HepG2 (cell line): ENCODE results near the gene LGALS1. TPM values are rescaled to one million over a fixed set of nuclear protein-coding genes. Genes with fewer than 3 reads are reported as not detected.
A peak's percentile ranks its signal among the peaks of the same experiment; 100 is the strongest.

ENCODE experiments used
- ETV5 ChIP-seq: IDR thresholded peaks from 2 replicates; pipeline ENCODE4 v1.6.1; 2018; ENCODE audit warnings: missing biosample characterization, missing genetic modification reagents, inconsistent platforms, borderline replicate concordance
- HOXD1 ChIP-seq: sonication (generic); formaldehyde crosslinking; IDR thresholded peaks from 2 replicates; pipeline ENCODE4 v1.5.0; 2020; ENCODE audit warnings: missing genetic modification reagents
- KLF6 ChIP-seq: IDR thresholded peaks from 2 replicates; pipeline ENCODE4 v1.8.0; 2016; ENCODE audit warnings: missing biosample characterization, missing genetic modification reagents
- MAF1 ChIP-seq: sonication (generic); formaldehyde crosslinking; IDR thresholded peaks from 2 replicates; pipeline ENCODE4 v1.5.0; 2020; ENCODE audit warnings: missing genetic modification reagents, borderline replicate concordance
- MXD4 ChIP-seq: IDR thresholded peaks from 2 replicates; pipeline ENCODE4 v1.6.1; 2016; ENCODE audit warnings: mild to moderate bottlenecking, missing biosample characterization, missing genetic modification reagents
- NBN ChIP-seq: fragments of 450-650 bp; conservative IDR thresholded peaks from 2 replicates; pipeline ENCODE4 v1.6.1; 2017
- PHF21A ChIP-seq: sonication (generic); formaldehyde crosslinking; IDR thresholded peaks from 2 replicates; pipeline ENCODE4 v1.5.0; 2020; ENCODE audit warnings: mild to moderate bottlenecking, missing genetic modification reagents
- SPEN ChIP-seq: sonication (generic); formaldehyde crosslinking; IDR thresholded peaks from 2 replicates; pipeline ENCODE4 v1.5.1; 2020; ENCODE audit warnings: low read depth, mild to moderate bottlenecking, missing genetic modification reagents
- TAF1 ChIP-seq: sonication (generic); formaldehyde crosslinking; IDR thresholded peaks from 2 replicates; pipeline ENCODE4 v1.4.0; 2020; ENCODE audit warnings: missing genetic modification reagents
- WIZ ChIP-seq: sonication (generic); formaldehyde crosslinking; IDR thresholded peaks from 2 replicates; pipeline ENCODE4 v1.5.1; 2020; ENCODE audit warnings: mild to moderate bottlenecking, missing genetic modification reagents
- ZC3H4 ChIP-seq: sonication (generic); formaldehyde crosslinking; IDR thresholded peaks from 2 replicates; pipeline ENCODE4 v1.4.0; 2020; ENCODE audit warnings: missing genetic modification reagents, borderline replicate concordance
- ZNF205 ChIP-seq: IDR thresholded peaks from 2 replicates; pipeline ENCODE4 v1.6.1; 2018; ENCODE audit warnings: missing biosample characterization, missing genetic modification reagents
- ZNF282 ChIP-seq: fragments of 450-650 bp; IDR thresholded peaks from 2 replicates; pipeline ENCODE4 v1.6.1; 2018; ENCODE audit not compliant: partially characterized antibody
- ZNF441 ChIP-seq: sonication (generic); formaldehyde crosslinking; IDR thresholded peaks from 2 replicates; pipeline ENCODE4 v1.7.0; 2021; ENCODE audit warnings: missing genetic modification reagents, borderline replicate concordance
- ZNF484 ChIP-seq: sonication (generic); formaldehyde crosslinking; IDR thresholded peaks from 2 replicates; pipeline ENCODE4 v1.5.1; 2020; ENCODE audit warnings: mild to moderate bottlenecking, low read depth, missing genetic modification reagents, borderline replicate concordance
- ZNF552 ChIP-seq: sonication (generic); formaldehyde crosslinking; IDR thresholded peaks from 2 replicates; pipeline ENCODE4 v1.9.0; 2022; ENCODE audit warnings: missing genetic modification reagents, mild to moderate bottlenecking, borderline replicate concordance
- ZNF652 ChIP-seq: IDR thresholded peaks from 2 replicates; pipeline ENCODE4 v1.6.1; 2016; ENCODE audit warnings: low read depth, borderline replicate concordance
- ZNF878 ChIP-seq: sonication (generic); formaldehyde crosslinking; IDR thresholded peaks from 2 replicates; pipeline ENCODE4 v1.8.1; 2023; ENCODE audit warnings: mild to moderate bottlenecking, missing genetic modification reagents, moderate library complexity
- polyA plus RNA-seq, 8 experiments: library from polyadenylated mRNA; depleted of rRNA in 3 of 8; stranded (reverse) in 7 of 8; unstranded in 1 of 8; fragments of >200 nt; fragmentation: Illumina TruSeq in 4 of 8; extraction: Trizol in 4 of 8; gene quantifications; 2 replicates each; pipeline versions ENCODE4 v1.2.1 to v1.2.3, GENCODE V29; 2011 to 2016; ENCODE audit warnings: low read depth in 4 of 8, missing spikeins in 1 of 8, mixed read lengths in 1 of 8; ENCODE audit not compliant: insufficient read depth in 1 of 8
- total RNA-seq, 5 experiments: library from RNA; depleted of rRNA; stranded (reverse); fragments of >200 nt; fragmentation: Illumina TruSeq; extraction: Trizol; gene quantifications; 2 replicates each; pipeline ENCODE4 v1.2.3, GENCODE V29; 2016; ENCODE audit warnings: low read depth in 1 of 5
- TF ChIP-seq, protein P1 (sequence below): sonication (generic); formaldehyde crosslinking; conservative IDR thresholded peaks from 2 replicates; pipeline ENCODE4 v1.4.0; 2020; ENCODE audit warnings: missing genetic modification reagents
- TF ChIP-seq, protein P2 (sequence below): sonication (generic); formaldehyde crosslinking; IDR thresholded peaks from 2 replicates; pipeline ENCODE4 v1.4.0; 2020; ENCODE audit warnings: missing genetic modification reagents
- TF ChIP-seq, protein P3 (sequence below): IDR thresholded peaks from 2 replicates; pipeline ENCODE4 v1.6.1; 2016; ENCODE audit warnings: missing compliant biosample characterization, missing genetic modification reagents, borderline replicate concordance
- TF ChIP-seq, protein P4 (sequence below): sonication (generic); formaldehyde crosslinking; IDR thresholded peaks from 2 replicates; pipeline ENCODE4 v1.4.0; 2020; ENCODE audit warnings: mild to moderate bottlenecking, missing genetic modification reagents

The LGALS1 gene
- total and polyA plus RNA-seq, 2 of the 13 experiments (the other 11 are each of a cell fraction or from before 2014, with no cell fraction given): 103 to 858 TPM

DNA sequence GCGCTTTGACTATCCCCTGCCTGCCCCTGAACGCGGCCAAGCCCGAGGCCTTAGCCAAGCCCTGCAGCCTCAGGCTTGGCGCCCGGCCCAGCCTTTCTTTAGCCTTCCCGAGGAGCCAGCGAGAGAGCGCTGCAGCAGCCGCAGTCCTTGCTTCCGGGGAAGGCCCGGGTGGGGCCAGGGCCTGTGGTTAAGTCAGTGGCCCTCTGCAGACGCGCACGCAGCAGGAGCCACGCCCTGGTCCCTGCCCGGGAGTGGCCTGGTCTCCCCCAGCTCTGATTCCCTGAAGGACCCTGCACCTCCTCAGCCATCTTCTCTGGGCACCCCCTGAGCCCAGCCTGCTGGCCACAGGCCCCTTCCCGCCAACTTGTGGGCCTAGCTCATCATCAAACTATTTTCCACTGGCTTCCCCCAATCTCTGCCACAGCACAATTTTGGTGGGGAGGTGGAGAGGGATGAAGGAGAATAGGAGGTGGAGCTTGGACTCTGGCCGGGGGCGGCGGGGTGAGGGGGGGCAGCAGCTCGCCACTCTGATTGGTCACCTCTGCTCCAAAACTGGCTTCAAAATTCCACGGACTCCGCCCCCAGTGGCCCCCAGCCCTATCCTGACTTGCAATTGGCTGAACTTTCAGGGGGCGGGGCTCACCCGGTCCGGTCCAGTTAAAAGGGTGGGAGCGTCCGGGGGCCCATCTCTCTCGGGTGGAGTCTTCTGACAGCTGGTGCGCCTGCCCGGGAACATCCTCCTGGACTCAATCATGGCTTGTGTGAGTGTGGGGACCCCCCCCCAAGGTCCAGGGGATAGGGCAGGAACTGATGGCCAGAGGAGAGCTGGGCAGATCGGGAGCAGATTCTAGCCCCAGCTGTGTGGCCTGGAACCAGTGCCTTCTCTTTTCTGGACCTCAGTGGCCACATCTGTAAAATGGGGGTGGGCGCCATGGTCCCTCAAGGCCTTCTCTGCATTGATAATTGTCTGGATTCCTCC lies at the start of gene LGALS1 (continued):
- no peak for TF ChIP-seq NBN
- TF ChIP-seq ZNF205 (CRISPR knock-in tag): no peak
- TF ChIP-seq TAF1 (CRISPR knock-in tag): no peak; the same call in 1 of the 2 replicates
- peak; percentile 63 for TF ChIP-seq SPEN (CRISPR knock-in tag)
- TF ChIP-seq PHF21A: peak; percentile 53; the same call in 1 of the 2 replicates
- TF ChIP-seq ZNF441 (CRISPR knock-in tag): 0 out of 2 replicates have a peak, but pooled peaks have one; percentile 37
- no peak for TF ChIP-seq ZNF652 (CRISPR knock-in tag)
- TF ChIP-seq, protein P1, sequence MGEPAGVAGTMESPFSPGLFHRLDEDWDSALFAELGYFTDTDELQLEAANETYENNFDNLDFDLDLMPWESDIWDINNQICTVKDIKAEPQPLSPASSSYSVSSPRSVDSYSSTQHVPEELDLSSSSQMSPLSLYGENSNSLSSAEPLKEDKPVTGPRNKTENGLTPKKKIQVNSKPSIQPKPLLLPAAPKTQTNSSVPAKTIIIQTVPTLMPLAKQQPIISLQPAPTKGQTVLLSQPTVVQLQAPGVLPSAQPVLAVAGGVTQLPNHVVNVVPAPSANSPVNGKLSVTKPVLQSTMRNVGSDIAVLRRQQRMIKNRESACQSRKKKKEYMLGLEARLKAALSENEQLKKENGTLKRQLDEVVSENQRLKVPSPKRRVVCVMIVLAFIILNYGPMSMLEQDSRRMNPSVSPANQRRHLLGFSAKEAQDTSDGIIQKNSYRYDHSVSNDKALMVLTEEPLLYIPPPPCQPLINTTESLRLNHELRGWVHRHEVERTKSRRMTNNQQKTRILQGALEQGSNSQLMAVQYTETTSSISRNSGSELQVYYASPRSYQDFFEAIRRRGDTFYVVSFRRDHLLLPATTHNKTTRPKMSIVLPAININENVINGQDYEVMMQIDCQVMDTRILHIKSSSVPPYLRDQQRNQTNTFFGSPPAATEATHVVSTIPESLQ (CRISPR knock-in tag): no peak
- TF ChIP-seq MXD4 (CRISPR knock-in tag): no peak
- TF ChIP-seq KLF6 (CRISPR knock-in tag): no peak; the same call in 1 of the 2 replicates
- TF ChIP-seq, protein P2, sequence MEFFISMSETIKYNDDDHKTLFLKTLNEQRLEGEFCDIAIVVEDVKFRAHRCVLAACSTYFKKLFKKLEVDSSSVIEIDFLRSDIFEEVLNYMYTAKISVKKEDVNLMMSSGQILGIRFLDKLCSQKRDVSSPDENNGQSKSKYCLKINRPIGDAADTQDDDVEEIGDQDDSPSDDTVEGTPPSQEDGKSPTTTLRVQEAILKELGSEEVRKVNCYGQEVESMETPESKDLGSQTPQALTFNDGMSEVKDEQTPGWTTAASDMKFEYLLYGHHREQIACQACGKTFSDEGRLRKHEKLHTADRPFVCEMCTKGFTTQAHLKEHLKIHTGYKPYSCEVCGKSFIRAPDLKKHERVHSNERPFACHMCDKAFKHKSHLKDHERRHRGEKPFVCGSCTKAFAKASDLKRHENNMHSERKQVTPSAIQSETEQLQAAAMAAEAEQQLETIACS (CRISPR knock-in tag): no peak
- no peak for TF ChIP-seq ZNF552 (CRISPR knock-in tag)
- no peak for TF ChIP-seq MAF1 (CRISPR knock-in tag)
- TF ChIP-seq ZNF484: no peak
- no peak for TF ChIP-seq ZNF282
- no peak for TF ChIP-seq WIZ (CRISPR knock-in tag)
- no peak for TF ChIP-seq ZC3H4 (CRISPR knock-in tag)
- TF ChIP-seq ETV5 (CRISPR knock-in tag): peak; percentile 88; the same call in 1 of the 2 replicates
- TF ChIP-seq ZNF878 (CRISPR knock-in tag): no peak
- TF ChIP-seq HOXD1 (CRISPR knock-in tag): no peak
- TF ChIP-seq, protein P3, sequence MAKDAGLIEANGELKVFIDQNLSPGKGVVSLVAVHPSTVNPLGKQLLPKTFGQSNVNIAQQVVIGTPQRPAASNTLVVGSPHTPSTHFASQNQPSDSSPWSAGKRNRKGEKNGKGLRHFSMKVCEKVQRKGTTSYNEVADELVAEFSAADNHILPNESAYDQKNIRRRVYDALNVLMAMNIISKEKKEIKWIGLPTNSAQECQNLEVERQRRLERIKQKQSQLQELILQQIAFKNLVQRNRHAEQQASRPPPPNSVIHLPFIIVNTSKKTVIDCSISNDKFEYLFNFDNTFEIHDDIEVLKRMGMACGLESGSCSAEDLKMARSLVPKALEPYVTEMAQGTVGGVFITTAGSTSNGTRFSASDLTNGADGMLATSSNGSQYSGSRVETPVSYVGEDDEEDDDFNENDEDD (CRISPR knock-in tag): peak; percentile 52; the same call in 1 of the 2 replicates
- TF ChIP-seq, protein P4, sequence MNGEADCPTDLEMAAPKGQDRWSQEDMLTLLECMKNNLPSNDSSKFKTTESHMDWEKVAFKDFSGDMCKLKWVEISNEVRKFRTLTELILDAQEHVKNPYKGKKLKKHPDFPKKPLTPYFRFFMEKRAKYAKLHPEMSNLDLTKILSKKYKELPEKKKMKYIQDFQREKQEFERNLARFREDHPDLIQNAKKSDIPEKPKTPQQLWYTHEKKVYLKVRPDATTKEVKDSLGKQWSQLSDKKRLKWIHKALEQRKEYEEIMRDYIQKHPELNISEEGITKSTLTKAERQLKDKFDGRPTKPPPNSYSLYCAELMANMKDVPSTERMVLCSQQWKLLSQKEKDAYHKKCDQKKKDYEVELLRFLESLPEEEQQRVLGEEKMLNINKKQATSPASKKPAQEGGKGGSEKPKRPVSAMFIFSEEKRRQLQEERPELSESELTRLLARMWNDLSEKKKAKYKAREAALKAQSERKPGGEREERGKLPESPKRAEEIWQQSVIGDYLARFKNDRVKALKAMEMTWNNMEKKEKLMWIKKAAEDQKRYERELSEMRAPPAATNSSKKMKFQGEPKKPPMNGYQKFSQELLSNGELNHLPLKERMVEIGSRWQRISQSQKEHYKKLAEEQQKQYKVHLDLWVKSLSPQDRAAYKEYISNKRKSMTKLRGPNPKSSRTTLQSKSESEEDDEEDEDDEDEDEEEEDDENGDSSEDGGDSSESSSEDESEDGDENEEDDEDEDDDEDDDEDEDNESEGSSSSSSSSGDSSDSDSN (CRISPR knock-in tag): peak; percentile 84
